Spinal cord (tissue), 10 donors: Measurements from ENCODE around the gene MTA2. TPM values are rescaled to one million over a fixed set of nuclear protein-coding genes. Genes with fewer than 3 reads are reported as not detected.

Experiments
- DNase-seq, 6 donors: peaks; one replicate each; pipeline versions ENCODE4 v3.0.0 to v3.0.0-alpha.2; 2013 to 2015; ENCODE audit warnings: low spot score in 6 of 6, low read depth in 4 of 6
- H3K27ac ChIP-seq: one replicate; pipeline ENCODE4 v1.5.1; 2013; ENCODE audit warnings: low read depth, low read length, control low read depth
- H3K27me3 ChIP-seq: one replicate; pipeline ENCODE4 v1.6.1; 2013; ENCODE audit warnings: low read length; ENCODE audit not compliant: control insufficient read depth, insufficient read depth
- H3K36me3 ChIP-seq: one replicate; pipeline ENCODE4 v1.6.1; 2013; ENCODE audit warnings: low read length; ENCODE audit not compliant: control insufficient read depth, insufficient read depth
- H3K4me1 ChIP-seq: one replicate; pipeline ENCODE4 v1.6.1; 2013; ENCODE audit warnings: low read length; ENCODE audit not compliant: control insufficient read depth, insufficient read depth
- H3K4me3 ChIP-seq: one replicate; pipeline ENCODE4 v1.5.1; 2013; ENCODE audit warnings: low read depth, low read length, control low read depth
- H3K9me3 ChIP-seq: one replicate; pipeline ENCODE4 v1.6.1; 2013; ENCODE audit warnings: low read length; ENCODE audit not compliant: control insufficient read depth, insufficient read depth
- WGBS: methylation state at CpG from one replicate; pipeline ENCODE4 v1.1.5; 2013; ENCODE audit warnings: missing lambda C conversion rate; ENCODE audit not compliant: insufficient coverage; 5-methylcytosine and 5-hydroxymethylcytosine counted together
- polyA plus RNA-seq, 2 donors: library from polyadenylated mRNA; unstranded; fragments of 120-200 nt; gene quantifications; one replicate each; pipeline ENCODE4 v1.2.1, GENCODE V29; 2013; ENCODE audit not compliant: insufficient read length in 2 of 2
- total RNA-seq, 2 donors: library from RNA; depleted of rRNA in 1 of 2; stranded (reverse); fragments of 120-200 nt in 1 of 2; fragments of >200 nt in 1 of 2; gene quantifications; one replicate each; pipeline versions ENCODE4 v1.2.3 to v1.2.4, GENCODE V29; 2013 to 2014
- donor health status: healthy.

MTA2 gene
- total and polyA plus RNA-seq, 4 donors: 72.9 to 91.6 (median 85.1) TPM

GRCh38 chr11:62614275-62614674 is 12.6 kb upstream of the MTA2 start:
- Histone ChIP-seq H3K27me3 (no peaks in the 10 kb centered on the region), H3K4me1 (peaks cover 28% of the 10 kb centered on the region), H3K27ac (peak overlapping the region; percentile 90), H3K36me3 (peaks cover 63% of the 10 kb centered on the region), H3K9me3 (no peaks in the 10 kb centered on the region), H3K4me3 (no peak overlapping the region)
- no peak for DNase-seq
- WGBS: 86% methylated on average over 5 of the region's 8 CpGs

GRCh38 chr11:62613291-62613778 is 11.7 kb upstream of the MTA2 start:
- DNase-seq: no peak
- H3K36me3 ChIP-seq: peaks cover 61% of the 10 kb centered on the region
- no peak overlapping the region for H3K4me3 ChIP-seq
- H3K27me3 ChIP-seq: no peaks in the 10 kb centered on the region
- peak overlapping the region; percentile 90 for H3K27ac ChIP-seq
- 53% methylated on average over 15 of the region's 15 CpGs for WGBS
- H3K4me1 ChIP-seq: peaks cover 28% of the 10 kb centered on the region
- no peaks in the 10 kb centered on the region for H3K9me3 ChIP-seq

GRCh38 chr11:62612366-62613290 is 11.0 kb upstream of the MTA2 start, which contains the start of the genes EML3 and ROM1:
Gene EML3 (minus strand): TSS chr11:62612775. CDS start chr11:62612457, 318 bp downstream.
Gene ROM1 (plus strand): TSS chr11:62613257. CDS start chr11:62613282, 25 bp downstream.
- Histone ChIP-seq H3K27ac (peak within 1 kb of the TSS; percentile 90), H3K4me3 (peak within 1 kb of the TSS; percentile 63), H3K36me3 (peaks cover 55% of the 10 kb centered on the region), H3K27me3 (no peaks in the 10 kb centered on the region), H3K9me3 (no peaks in the 10 kb centered on the region), H3K4me1 (peaks cover 28% of the 10 kb centered on the region)
- WGBS: 2% methylated on average over 85 of the region's 91 CpGs
- DNase-seq: peak in 2 of 6 donors; percentile 73 to 93

DNA sequence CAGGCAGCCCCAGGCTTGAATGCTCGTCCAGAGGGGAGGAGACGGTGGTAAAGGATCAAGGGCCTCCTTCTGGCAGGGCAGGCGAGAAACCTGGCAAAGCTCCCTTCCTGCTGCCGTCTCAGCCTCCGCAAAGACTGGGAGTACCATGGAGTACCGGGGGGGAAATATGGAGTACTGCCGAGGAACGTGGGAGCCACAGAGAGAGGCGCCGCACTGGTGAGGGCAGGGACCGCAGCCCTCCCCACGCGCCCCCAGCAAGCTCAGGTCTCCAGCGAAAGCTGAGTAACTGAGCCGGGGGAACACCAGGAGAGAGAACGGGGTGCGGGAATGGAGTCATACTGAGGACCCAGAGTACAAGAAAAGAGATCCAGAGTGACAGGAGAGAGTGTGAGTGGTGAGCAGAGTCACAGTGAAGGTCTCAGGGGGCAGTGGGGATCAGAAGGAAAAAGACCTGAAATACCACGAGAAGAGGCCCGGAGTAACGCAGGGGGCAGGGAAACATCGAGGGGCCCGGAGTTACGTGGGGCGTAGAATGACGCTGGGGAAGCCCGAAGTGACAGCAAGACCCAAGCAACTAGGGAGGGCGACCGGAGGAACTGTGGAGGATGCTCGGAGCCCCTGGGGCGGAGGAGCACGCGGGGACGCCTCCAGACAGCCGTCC is 10.2 kb upstream of the MTA2 start:
- WGBS: 2% methylated on average over 33 of the region's 34 CpGs
- Histone ChIP-seq H3K27ac (peak overlapping the region; percentile 90), H3K36me3 (peaks cover 53% of the 10 kb centered on the region), H3K4me1 (peaks cover 28% of the 10 kb centered on the region), H3K9me3 (no peaks in the 10 kb centered on the region), H3K4me3 (peak overlapping the region; percentile 63), H3K27me3 (no peaks in the 10 kb centered on the region)
- DNase-seq: peak in 2 of 6 donors; percentile 20 to 75

- peaks cover 28% of the 10 kb centered on the region for H3K4me1 ChIP-seq
- no peaks in the 10 kb centered on the region for H3K27me3 ChIP-seq
- no peak for DNase-seq
- H3K9me3 ChIP-seq: no peaks in the 10 kb centered on the region
- peaks cover 48% of the 10 kb centered on the region for H3K36me3 ChIP-seq
- H3K4me3 ChIP-seq: peak overlapping the region; percentile 63
- peak overlapping the region; percentile 90 for H3K27ac ChIP-seq
- WGBS: 63% methylated on average over 16 of the region's 28 CpGs
Observed at GRCh38 chr11:62610814-62611704, 9.4 kb upstream of the MTA2 start.

GRCh38 chr11:62610403-62610802 is 8.7 kb upstream of the MTA2 start:
- Histone ChIP-seq H3K36me3 (peaks cover 48% of the 10 kb centered on the region), H3K27ac (no peak overlapping the region), H3K4me3 (no peak overlapping the region), H3K4me1 (peaks cover 28% of the 10 kb centered on the region), H3K9me3 (no peaks in the 10 kb centered on the region), H3K27me3 (no peaks in the 10 kb centered on the region)
- no peak for DNase-seq
- 94% methylated on average over 3 of the region's 6 CpGs for WGBS

GRCh38 chr11:62608776-62609175 is 7.1 kb upstream of the MTA2 start:
- Histone ChIP-seq H3K27me3 (no peaks in the 10 kb centered on the region), H3K36me3 (peaks cover 42% of the 10 kb centered on the region), H3K4me3 (no peak overlapping the region), H3K4me1 (peaks cover 28% of the 10 kb centered on the region), H3K9me3 (no peaks in the 10 kb centered on the region), H3K27ac (no peak overlapping the region)
- 89% methylated on average over 7 of the region's 12 CpGs for WGBS
- DNase-seq: no peak

- WGBS: 61% methylated on average over 4 of the region's 4 CpGs
- no peaks in the 10 kb centered on the region for H3K9me3 ChIP-seq
- peaks cover 23% of the 10 kb centered on the region for H3K4me1 ChIP-seq
- no peak overlapping the region for H3K4me3 ChIP-seq
- no peaks in the 10 kb centered on the region for H3K27me3 ChIP-seq
- no peak for DNase-seq
- H3K36me3 ChIP-seq: peaks cover 37% of the 10 kb centered on the region
- no peak overlapping the region for H3K27ac ChIP-seq
Observed at GRCh38 chr11:62607714-62608113, 6.0 kb upstream of the MTA2 start.

GRCh38 chr11:62605902-62606301 is 4.2 kb upstream of the MTA2 start:
- H3K27ac ChIP-seq: no peak overlapping the region
- WGBS: 94% methylated on average over 14 of the region's 15 CpGs
- DNase-seq: no peak
- H3K4me3 ChIP-seq: no peak overlapping the region
- no peaks in the 10 kb centered on the region for H3K27me3 ChIP-seq
- peaks cover 32% of the 10 kb centered on the region for H3K36me3 ChIP-seq
- H3K4me1 ChIP-seq: peaks cover 18% of the 10 kb centered on the region
- no peaks in the 10 kb centered on the region for H3K9me3 ChIP-seq
